GM04504 (cell line): ENCODE data around the gene CHMP5.
A peak's percentile ranks its signal among the peaks of the same experiment; 100 is the strongest.
"Not testable (repeated sequence)": the region's sequence is repeated elsewhere in the genome, so short reads cannot be mapped to it uniquely, and the experiment has no call there.

ENCODE experiments used
- DNase-seq: peaks from one replicate; pipeline ENCODE4 v3.0.0-alpha.2; 2012; ENCODE audit warnings: low read depth

Gene CHMP5

DNA sequence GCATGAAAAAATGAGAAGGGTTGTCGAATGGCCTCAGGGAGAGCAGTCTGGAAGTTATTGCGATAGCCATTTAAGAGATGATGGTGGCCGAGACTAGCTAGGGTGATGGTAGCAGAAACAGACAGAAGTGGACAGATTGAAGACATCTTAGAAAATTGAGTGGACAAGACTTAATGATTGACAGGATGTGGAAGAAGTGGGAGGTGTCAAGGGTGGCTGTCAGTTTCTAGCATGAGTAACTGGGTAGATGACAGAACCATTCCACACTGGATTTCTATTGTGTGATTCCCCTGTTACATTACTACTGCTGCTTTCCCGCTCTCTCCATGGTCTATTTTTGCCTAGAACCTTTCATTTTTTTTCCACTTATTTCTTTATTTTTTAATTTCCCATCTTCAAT, 12.6 kb downstream of the CHMP5 start:
- no peak for DNase-seq

DNA sequence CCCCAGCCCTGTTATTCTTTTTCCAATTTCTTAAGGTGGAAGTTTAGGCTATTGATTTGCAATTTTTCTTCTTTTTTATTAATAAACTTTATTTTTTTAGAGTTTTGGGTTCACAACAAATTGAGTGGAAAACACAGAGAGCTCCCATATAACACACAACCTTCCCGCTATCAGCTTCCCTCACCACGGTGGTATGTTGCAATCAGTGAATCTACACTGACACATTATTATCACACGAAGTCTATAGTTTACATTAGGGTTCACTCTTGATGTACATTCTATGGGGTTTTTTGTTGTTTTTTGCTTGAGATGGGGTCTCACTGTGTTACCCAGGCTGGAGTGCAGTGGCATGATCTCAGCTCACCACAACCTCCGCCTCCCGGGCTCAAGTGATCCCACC, 20.7 kb downstream of the CHMP5 start:
- no peak for DNase-seq

GRCh38 chr9:33287087-33287490, 22.2 kb downstream of the CHMP5 start:
- peak; percentile 43 for DNase-seq

DNA sequence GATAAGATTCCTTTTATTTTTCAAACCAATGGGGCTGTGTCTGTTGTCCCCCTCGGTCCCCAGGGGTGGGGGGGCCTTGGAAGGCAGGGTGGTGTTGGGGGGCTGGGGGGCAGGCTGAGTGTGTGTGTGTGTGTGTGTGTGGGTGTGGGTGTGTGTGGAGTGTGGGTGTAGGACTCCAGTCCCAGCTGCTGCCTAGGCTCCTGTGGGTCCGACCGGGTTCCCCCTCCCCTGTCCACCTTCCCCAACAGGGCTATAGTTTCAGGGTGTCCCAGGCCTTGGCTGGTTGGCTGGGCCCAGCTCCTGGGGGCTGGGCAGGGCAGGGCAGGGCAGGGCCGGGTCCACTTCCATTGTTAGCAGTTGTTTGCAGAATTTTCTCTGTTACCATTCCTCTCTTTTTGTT, 23.4 kb downstream of the CHMP5 start:
- DNase-seq = no peak

DNA sequence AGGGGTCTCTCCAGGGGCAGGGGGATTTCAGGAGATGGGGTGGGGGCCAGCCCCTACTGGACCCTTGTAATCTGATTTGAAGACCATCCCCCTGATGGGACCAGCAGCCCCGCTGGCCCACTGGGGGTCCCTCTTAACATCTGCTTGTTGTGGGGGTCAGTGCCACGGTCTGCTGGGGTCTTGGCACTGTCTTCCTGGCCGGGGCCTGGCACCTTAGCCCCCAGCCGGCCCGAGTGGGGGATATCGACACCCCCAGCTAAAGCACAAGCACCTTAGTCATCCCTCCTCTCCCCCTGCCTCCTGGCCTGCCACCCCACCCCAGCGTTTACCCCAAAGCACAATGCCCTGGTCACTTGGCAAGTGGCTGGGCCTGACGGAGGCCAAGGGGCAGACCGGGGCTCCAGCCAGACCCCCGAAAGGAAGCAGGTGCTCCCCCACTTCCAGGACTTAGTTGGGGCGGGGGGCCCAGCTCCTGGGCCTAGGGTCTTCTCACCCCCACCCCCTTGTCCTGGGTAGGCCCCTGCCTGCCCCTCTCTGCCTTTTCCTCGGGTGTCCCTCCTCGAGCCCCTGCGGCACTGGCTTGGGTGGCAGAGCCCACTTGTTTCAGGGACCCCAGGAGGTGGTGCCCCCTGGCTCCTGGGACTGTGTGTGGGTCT, 24.1 kb downstream of the CHMP5 start:
- DNase-seq = no peak

- DNase-seq = no peak
Observed at GRCh38 chr9:33289496-33289895, 24.6 kb downstream of the CHMP5 start.

- no peak for DNase-seq
Observed at GRCh38 chr9:33289936-33290246, 25.0 kb downstream of the CHMP5 start.

GRCh38 chr9:33290247-33291030, 25.6 kb downstream of the CHMP5 start, which contains the start of gene NFX1:
TSS of gene NFX1 (plus strand) at chr9:33290516. CDS start at chr9:33290573, 57 bp downstream.
- peak; percentile 98 for DNase-seq

DNA sequence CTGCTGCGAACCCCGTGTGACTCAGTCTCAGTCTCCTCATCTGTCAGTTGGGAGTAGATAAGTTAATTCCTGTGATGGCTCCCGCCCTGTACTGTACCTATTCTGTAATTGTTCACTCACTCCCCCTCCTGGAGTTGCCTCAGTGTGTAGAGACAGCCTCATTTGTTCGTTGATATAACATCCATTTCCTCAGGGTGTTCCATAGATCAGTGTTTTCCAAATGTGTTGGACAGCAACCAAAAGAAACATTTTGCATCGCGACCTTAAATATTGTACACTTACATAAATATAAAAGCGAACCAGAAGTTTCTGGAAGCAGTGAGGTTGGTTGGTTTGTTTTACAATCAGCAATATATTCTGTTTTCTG, 26.2 kb downstream of the CHMP5 start:
- no peak for DNase-seq

GRCh38 chr9:33291901-33292300, 27.1 kb downstream of the CHMP5 start:
- DNase-seq = no peak

DNA sequence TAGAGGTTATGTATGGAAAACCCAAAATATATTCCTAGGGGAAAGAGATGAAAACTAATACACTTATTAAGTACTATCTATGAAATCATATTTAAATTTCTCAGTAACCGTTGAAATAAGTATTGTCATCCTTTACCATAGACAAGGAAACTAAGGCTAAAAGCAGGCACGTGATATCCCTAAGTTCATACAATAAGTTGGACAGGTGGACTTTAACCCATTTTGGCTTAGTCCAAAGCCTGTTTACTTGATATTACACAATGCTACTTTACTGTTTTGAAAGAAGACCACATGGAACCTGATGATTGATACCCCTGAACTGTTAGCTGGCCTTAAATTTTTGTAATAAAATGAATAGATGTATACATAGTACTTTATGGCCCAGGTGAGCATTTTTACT, 28.9 kb downstream of the CHMP5 start:
- DNase-seq = no peak

DNA sequence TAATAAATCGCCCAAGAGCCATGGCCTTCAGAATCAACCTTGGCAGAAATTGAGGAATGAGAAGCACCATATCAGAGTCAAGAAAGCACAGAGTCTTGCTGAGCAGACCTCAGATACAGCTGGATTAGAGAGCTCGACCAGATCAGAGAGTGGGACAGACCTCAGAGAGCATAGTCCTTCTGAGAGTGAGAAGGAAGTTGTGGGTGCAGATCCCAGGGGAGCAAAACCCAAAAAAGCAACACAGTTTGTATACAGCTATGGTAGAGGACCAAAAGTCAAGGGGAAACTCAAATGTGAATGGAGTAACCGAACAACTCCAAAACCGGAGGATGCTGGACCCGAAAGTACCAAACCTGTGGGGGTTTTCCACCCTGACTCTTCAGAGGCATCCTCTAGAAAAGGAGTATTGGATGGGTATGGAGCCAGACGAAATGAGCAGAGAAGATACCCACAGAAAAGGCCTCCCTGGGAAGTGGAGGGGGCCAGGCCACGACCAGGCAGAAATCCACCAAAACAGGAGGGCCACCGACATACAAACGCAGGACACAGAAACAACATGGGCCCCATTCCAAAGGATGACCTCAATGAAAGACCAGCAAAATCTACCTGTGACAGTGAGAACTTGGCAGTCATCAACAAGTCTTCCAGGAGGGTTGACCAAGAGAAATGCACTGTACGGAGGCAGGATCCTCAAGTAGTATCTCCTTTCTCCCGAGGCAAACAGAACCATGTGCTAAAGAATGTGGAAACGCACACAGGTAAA, 30.0 kb downstream of the CHMP5 start:
- no peak for DNase-seq

DNA sequence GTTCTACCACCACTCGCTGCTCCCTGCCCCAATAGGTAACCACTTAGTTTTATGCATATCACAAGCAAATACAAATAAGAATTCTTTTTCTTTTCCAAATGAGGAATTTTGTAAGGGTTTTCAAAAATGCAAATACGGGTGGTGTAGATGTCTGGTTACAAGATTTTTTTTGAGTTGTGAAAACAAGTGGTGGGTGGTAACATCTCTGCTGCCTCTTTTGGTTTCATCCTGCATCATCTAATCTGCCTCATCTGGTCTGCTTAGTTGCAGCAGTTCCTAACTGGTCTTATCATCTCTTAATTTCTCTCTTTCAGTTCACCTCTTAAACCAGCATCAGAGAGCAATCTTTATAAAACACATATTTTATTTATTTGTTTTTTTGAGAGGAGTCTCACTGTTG, 30.7 kb downstream of the CHMP5 start:
- DNase-seq = no peak

DNA sequence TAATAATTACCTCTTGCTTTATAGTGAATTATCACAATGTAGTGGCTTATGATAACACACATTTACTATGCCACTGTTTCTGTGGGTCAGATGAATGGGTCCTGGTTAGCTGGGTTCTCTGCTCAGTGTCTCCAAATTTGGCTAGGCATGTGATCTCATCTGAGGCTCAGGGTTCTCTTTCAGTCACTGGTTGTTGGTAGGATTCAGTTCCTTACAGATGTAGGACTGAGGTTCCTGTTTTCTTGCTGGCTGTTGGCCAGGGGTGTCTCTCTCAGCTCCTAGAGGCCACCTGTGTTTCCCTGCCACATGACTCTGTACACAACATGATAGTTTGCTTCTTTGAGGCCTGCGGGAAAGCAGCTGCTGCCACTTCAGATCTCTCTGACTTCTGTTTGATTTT, 32.6 kb downstream of the CHMP5 start:
- DNase-seq = no peak

GRCh38 chr9:33300546-33300945, 35.7 kb downstream of the CHMP5 start:
- DNase-seq = no peak

GRCh38 chr9:33304362-33304761, 39.5 kb downstream of the CHMP5 start:
- no peak for DNase-seq

DNA sequence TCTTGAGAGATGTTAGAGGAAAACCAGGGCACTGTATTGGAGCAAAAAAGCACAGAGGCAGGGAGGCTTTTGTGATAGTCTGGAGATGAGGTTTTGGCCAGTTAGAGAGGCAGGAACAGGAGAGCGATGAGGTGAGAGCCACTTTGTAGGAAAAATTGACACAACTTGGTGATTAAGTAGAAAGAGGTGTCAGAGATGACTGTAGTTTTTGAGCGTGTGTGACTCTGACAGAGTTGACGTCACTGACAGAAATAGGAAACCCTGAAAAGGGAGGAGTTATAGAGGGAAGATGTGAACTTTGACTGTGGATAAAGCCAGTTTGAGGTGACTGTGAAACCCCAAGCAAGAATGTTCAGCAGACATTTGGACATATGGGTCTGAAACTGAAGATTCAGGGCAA, 41.2 kb downstream of the CHMP5 start:
- no peak for DNase-seq

DNA sequence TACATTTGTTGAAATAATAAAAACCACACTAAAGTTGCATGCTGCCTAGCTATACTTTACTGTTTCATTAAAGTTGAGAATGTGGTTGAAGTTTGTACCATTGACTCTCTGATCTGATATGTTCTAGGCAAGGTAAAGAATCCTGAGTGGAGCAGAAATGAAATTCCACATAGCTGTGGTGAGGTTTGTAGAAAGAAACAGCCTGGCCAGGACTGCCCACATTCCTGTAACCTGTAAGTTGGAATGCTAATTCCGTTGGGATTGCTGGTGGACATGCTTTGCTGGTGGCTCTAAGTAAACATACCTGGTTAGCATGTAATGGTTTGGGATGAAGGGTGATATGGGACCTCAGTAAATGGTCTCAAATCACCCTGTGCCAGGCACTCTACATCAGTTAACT, 42.2 kb downstream of the CHMP5 start:
- DNase-seq = no peak

DNA sequence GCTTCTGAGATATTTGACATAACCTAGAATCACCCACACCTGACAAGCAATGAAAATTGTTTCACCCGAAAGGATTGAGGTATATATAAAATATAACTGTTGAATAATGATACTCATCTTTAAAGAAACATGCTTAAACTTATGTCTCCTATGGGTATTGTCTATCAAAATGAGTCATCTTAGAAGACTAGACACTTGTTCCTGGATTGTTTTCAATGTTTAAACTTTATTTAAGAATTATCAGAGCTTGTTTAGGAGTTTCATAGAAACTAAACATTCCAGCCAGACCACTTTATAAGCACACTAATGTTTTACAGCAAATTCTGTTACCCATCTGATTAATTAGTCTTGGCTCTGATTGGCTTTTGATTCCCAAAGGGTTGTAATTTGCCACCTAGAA, 45.1 kb downstream of the CHMP5 start:
- no peak for DNase-seq

GRCh38 chr9:33310748-33311147, 45.9 kb downstream of the CHMP5 start:
- DNase-seq = no peak

- no peak for DNase-seq
Observed at GRCh38 chr9:33311953-33312352, 47.1 kb downstream of the CHMP5 start.

DNA sequence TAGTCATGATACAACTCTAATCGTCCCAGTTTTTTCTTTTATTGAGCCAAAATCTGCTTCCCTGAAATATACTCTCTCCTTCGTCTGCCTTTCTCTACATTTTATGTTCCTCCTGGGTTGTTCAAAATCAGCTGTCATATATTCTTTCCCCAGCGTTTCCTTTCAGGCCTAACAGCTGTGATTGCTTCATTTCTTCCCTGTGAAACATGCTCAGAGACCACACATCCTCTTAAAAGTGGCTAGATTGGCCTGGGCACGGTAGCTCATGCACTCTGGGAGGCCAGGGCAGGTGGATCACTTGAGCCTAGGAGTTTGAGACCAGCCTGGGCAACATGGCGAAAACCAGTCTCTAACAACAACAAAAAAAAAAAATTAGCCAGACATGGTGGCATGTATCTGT, 50.5 kb downstream of the CHMP5 start:
- no peak for DNase-seq

DNA sequence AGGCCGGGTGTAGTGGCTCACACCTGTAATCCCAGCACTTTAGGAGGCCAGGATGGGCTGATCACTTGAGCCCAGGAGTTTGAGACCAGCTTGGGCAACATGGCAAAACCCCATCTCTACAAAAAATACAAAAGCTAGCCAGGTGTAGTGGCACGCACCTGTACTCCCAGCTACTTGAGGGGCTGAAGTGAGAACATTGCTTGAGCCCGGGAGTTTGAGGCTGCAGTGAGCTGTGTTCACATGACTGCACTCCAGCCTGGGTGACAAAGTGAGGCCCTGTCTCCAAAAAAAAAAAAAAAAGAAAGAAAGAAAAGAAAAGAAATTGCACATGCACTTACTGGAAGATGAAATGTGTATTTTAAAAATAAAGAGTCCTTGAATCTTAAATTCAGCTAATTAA, 52.3 kb downstream of the CHMP5 start:
- DNase-seq = not testable (repeated sequence)
